Muscle layer of duodenum (tissue), 2 donors: Measurements from ENCODE around the gene ZDHHC11.
"Not testable (repeated sequence)": the region's sequence is repeated elsewhere in the genome, so short reads cannot be mapped to it uniquely, and the experiment has no call there.

Source experiments
- H3K27ac ChIP-seq: one replicate; pipeline ENCODE4 v1.7.0; 2013; ENCODE audit warnings: mild to moderate bottlenecking, low read length
- H3K27me3 ChIP-seq: one replicate; pipeline ENCODE4 v1.7.0; 2013; ENCODE audit warnings: low read depth, mild to moderate bottlenecking, control low read depth, low read length
- H3K36me3 ChIP-seq, 2 donors: one replicate each; pipeline ENCODE4 v1.7.0; 2013; ENCODE audit warnings: low read length in 2 of 2, control low read depth in 1 of 2, mild to moderate bottlenecking in 1 of 2; ENCODE audit not compliant: insufficient read depth in 2 of 2, control insufficient read depth in 1 of 2
- H3K4me1 ChIP-seq, 2 donors: one replicate each; pipeline ENCODE4 v1.7.0; 2013; ENCODE audit warnings: low read length in 2 of 2, mild to moderate bottlenecking in 2 of 2, control low read depth in 1 of 2, moderate library complexity in 1 of 2; ENCODE audit not compliant: insufficient read depth in 2 of 2, control insufficient read depth in 1 of 2
- H3K4me3 ChIP-seq, 2 donors: one replicate each; pipeline ENCODE4 v1.7.0; 2013; ENCODE audit warnings: low read length in 2 of 2, low read depth in 1 of 2, mild to moderate bottlenecking in 1 of 2
- H3K9me3 ChIP-seq, 2 donors: one replicate each; pipeline ENCODE4 v1.7.0; 2013; ENCODE audit warnings: low read length in 2 of 2, control low read depth in 1 of 2, mild to moderate bottlenecking in 1 of 2; ENCODE audit not compliant: control insufficient read depth in 1 of 2
- donor health status: healthy.

Gene ZDHHC11

GRCh38 chr5:886036-886435 is 35.2 kb upstream of the ZDHHC11 start:
- Histone ChIP-seq H3K36me3 (peaks cover 86 to 92% of the 10 kb centered on the region in 2 donors), H3K27ac (no peak overlapping the region), H3K9me3 (no peaks in the 10 kb centered on the region), H3K27me3 (no peaks in the 10 kb centered on the region), H3K4me1 (peaks cover 5% of the 10 kb centered on the region in 2 donors), H3K4me3 (no peak overlapping the region)

- no peak overlapping the region for H3K4me3 ChIP-seq
- peaks cover 0 to 1% of the 10 kb centered on the region in 2 donors for H3K4me1 ChIP-seq
- no peaks in the 10 kb centered on the region for H3K9me3 ChIP-seq
- H3K36me3 ChIP-seq, result peaks cover 84 to 91% of the 10 kb centered on the region in 2 donors
- H3K27me3 ChIP-seq, result no peaks in the 10 kb centered on the region
- H3K27ac ChIP-seq, result no peak overlapping the region
Measured at GRCh38 chr5:885529-885928, 34.7 kb upstream of the ZDHHC11 start.

GRCh38 chr5:885127-885442 is 34.3 kb upstream of the ZDHHC11 start:
- no peaks in the 10 kb centered on the region for H3K27me3 ChIP-seq
- no peak overlapping the region for H3K4me3 ChIP-seq
- H3K9me3 ChIP-seq, result no peaks in the 10 kb centered on the region
- H3K36me3 ChIP-seq, result peaks cover 84 to 87% of the 10 kb centered on the region in 2 donors
- H3K4me1 ChIP-seq, result no peaks in the 10 kb centered on the region
- no peak overlapping the region for H3K27ac ChIP-seq

- Histone ChIP-seq H3K36me3 (peaks cover 79 to 81% of the 10 kb centered on the region in 2 donors), H3K27ac (no peak overlapping the region), H3K4me1 (no peaks in the 10 kb centered on the region), H3K9me3 (no peaks in the 10 kb centered on the region), H3K27me3 (no peaks in the 10 kb centered on the region), H3K4me3 (no peak overlapping the region)
Measured at GRCh38 chr5:884345-885126, 33.8 kb upstream of the ZDHHC11 start.

- Histone ChIP-seq H3K4me1 (no peaks in the 10 kb centered on the region), H3K27me3 (no peaks in the 10 kb centered on the region), H3K4me3 (no peak overlapping the region), H3K36me3 (peaks cover 72 to 73% of the 10 kb centered on the region in 2 donors), H3K27ac (no peak overlapping the region), H3K9me3 (no peaks in the 10 kb centered on the region)
Measured at GRCh38 chr5:883475-884181, 32.8 kb upstream of the ZDHHC11 start.

- Histone ChIP-seq H3K27ac (no peak overlapping the region), H3K9me3 (no peaks in the 10 kb centered on the region), H3K27me3 (no peaks in the 10 kb centered on the region), H3K4me3 (no peak overlapping the region), H3K4me1 (no peaks in the 10 kb centered on the region), H3K36me3 (peaks cover 70 to 71% of the 10 kb centered on the region in 2 donors)
Measured at GRCh38 chr5:882253-883183, 31.7 kb upstream of the ZDHHC11 start.

- no peak overlapping the region for H3K27ac ChIP-seq
- no peak overlapping the region for H3K4me3 ChIP-seq
- no peaks in the 10 kb centered on the region for H3K27me3 ChIP-seq
- peaks cover 65 to 71% of the 10 kb centered on the region in 2 donors for H3K36me3 ChIP-seq
- no peaks in the 10 kb centered on the region for H3K9me3 ChIP-seq
- H3K4me1 ChIP-seq, result no peaks in the 10 kb centered on the region
Measured at GRCh38 chr5:881551-881935, 30.8 kb upstream of the ZDHHC11 start.

GRCh38 chr5:880816-881550 is 30.2 kb upstream of the ZDHHC11 start:
- H3K27ac ChIP-seq, result no peak overlapping the region
- H3K9me3 ChIP-seq, result no peaks in the 10 kb centered on the region
- no peaks in the 10 kb centered on the region for H3K4me1 ChIP-seq
- H3K27me3 ChIP-seq, result no peaks in the 10 kb centered on the region
- no peak overlapping the region for H3K4me3 ChIP-seq
- H3K36me3 ChIP-seq, result peaks cover 64 to 71% of the 10 kb centered on the region in 2 donors

GRCh38 chr5:878677-879076 is 27.9 kb upstream of the ZDHHC11 start:
- not testable (repeated sequence) for H3K27ac ChIP-seq, H3K9me3 ChIP-seq, H3K4me1 ChIP-seq, H3K27me3 ChIP-seq, H3K4me3 ChIP-seq
- peaks cover 63 to 67% of the 10 kb centered on the region in 2 donors for H3K36me3 ChIP-seq

- Histone ChIP-seq H3K4me1 (no peaks in the 10 kb centered on the region), H3K4me3 (no peak overlapping the region), H3K9me3 (no peaks in the 10 kb centered on the region), H3K27ac (no peak overlapping the region), H3K27me3 (no peaks in the 10 kb centered on the region), H3K36me3 (peaks cover 62 to 67% of the 10 kb centered on the region in 2 donors)
Measured at GRCh38 chr5:878125-878524, 27.3 kb upstream of the ZDHHC11 start.
